ACHN (cell line): ENCODE data around the gene UCN2.
A peak's percentile ranks its signal among the peaks of the same experiment; 100 is the strongest.
"Not testable (repeated sequence)": the region's sequence is repeated elsewhere in the genome, so short reads cannot be mapped to it uniquely, and the experiment has no call there.

Experiments
- DNase-seq: peaks from one replicate; pipeline ENCODE4 v3.0.0-alpha.2; 2015
- in situ Hi-C: cut with HindIII; loops from 2 replicates; pipeline ENCODE4 v1.10.0; 2017; ENCODE audit warnings: low sequenced_read_pairs, low pct_ligation_motif_present, low pct_unique_long_range_greater_than_20kb

Gene UCN2

GRCh38 chr3:48565591-48566400 lies 2.2 kb upstream of the UCN2 start:
- DNase-seq, result peak; percentile 64
- in situ Hi-C loops, result no loop called here

- no peak for DNase-seq
- in situ Hi-C loops, result no loop called here
Measured at GRCh38 chr3:48565186-48565585, 1.6 kb upstream of the UCN2 start.

- in situ Hi-C loops, result no loop called here
- no peak for DNase-seq
Measured at GRCh38 chr3:48564667-48565066, 1.1 kb upstream of the UCN2 start.

GRCh38 chr3:48564022-48564421 lies 441 bp upstream of the UCN2 start:
- DNase-seq, result peak; percentile 76
- in situ Hi-C loops, result no loop called here

- in situ Hi-C loops, result no loop called here
- DNase-seq, result no peak
Measured at GRCh38 chr3:48562367-48563095, 1.1 kb downstream of the UCN2 start.

- in situ Hi-C loops, result no loop called here
- DNase-seq, result peak; percentile 90
Measured at GRCh38 chr3:48561045-48561736, 2.4 kb downstream of the UCN2 start.

GRCh38 chr3:48560648-48561018 lies 2.9 kb downstream of the UCN2 start:
- in situ Hi-C loops, result no loop called here
- peak; percentile 12 for DNase-seq

- no peak for DNase-seq
- in situ Hi-C loops, result no loop called here
Measured at GRCh38 chr3:48558493-48559134, 5.0 kb downstream of the UCN2 start.

GRCh38 chr3:48556796-48557626 lies 6.6 kb downstream of the UCN2 start, which contains the start of gene PFKFB4:
TSS of gene PFKFB4 (minus strand) at chr3:48556803. CDS start at chr3:48556777, 26 bp downstream.
- peak; percentile 97 for DNase-seq
- in situ Hi-C loops, result no loop called here

- in situ Hi-C loops, result no loop called here
Measured at GRCh38 chr3:48555949-48556795, 7.4 kb downstream of the UCN2 start.

GRCh38 chr3:48555231-48555948 lies 8.2 kb downstream of the UCN2 start:
- in situ Hi-C loops, result no loop called here
- DNase-seq, result no peak

More at GRCh38 chr3:48555949-48556795, 7.4 kb downstream of the UCN2 start:
- DNase-seq, result no peak

- in situ Hi-C loops, result no loop called here
- DNase-seq, result no peak
Measured at GRCh38 chr3:48553886-48554845, 9.4 kb downstream of the UCN2 start.

- DNase-seq, result no peak
- in situ Hi-C loops, result no loop called here
Measured at GRCh38 chr3:48553361-48553760, 10.2 kb downstream of the UCN2 start.

- in situ Hi-C loops, result no loop called here
- no peak for DNase-seq
Measured at GRCh38 chr3:48552111-48552951, 11.2 kb downstream of the UCN2 start.

GRCh38 chr3:48551651-48552050 lies 11.9 kb downstream of the UCN2 start:
- DNase-seq, in situ Hi-C loops: not testable (repeated sequence)
